NCI-H1092 treated with DMSO at 0.1 percent for 48 hours (cell line): Measurements from ENCODE around the gene LRCOL1.

Experiments used
- DNase-seq: peaks from one replicate; lab custom pipeline; 2025; lab: John Stamatoyannopoulos, UW

LRCOL1 gene

GRCh38 chr12:132582058-132582420 lies 28.3 kb downstream of the LRCOL1 start:
- no peak for DNase-seq

GRCh38 chr12:132581348-132582057 lies 28.9 kb downstream of the LRCOL1 start:
- no peak for DNase-seq

DNA sequence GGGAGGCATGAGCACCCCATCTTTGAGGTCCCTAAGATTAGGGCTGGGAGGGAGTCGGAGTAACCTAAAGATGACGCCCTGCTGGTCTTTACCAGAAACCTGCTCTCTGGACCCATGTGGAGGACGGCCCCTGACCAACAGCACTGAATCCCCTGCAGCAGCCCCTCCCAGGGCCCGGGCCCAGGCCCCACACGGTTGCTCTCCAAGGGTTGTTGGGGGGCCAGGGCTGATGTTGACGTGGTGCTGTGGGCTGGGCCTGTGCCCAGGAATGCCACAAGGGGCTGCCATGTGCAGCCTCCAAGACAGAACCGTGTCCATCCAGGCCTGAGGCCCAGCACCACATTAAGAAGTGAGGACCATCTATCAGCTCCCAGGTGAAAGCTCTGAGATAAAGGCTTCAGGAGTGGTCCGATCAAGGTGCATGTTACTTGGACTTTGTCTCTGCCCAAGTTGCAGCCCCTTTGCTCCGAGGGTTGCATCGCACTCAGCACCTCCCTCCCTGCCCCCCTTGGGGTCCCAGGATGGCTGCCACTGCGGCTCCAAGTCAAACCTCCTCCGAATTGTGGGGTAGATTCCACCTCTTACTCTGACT lies 29.6 kb downstream of the LRCOL1 start:
- DNase-seq, result no peak

DNA sequence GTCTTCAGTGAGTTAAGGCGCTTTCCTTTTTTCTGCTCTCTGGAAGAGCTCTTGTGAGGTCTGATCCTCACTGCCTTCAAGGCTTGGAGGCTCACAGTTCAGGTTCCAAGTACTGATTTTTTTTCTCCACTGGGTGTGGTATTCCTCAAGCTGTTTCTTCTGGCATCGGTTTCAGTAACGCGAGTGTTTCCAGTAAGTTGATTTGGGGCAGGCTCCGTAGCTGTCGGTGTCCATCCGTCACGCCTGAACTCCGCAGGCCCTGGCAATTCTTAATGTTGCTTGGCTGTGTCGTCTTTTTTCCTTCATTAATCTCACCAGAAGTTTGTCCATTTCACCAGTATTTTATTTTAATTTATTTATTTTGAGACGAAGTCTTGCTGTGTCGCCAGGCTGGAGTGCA lies 30.6 kb downstream of the LRCOL1 start:
- no peak for DNase-seq

- DNase-seq, result no peak
These were observed 31.6 kb downstream of the LRCOL1 start for GRCh38 chr12:132578826-132579225.

DNA sequence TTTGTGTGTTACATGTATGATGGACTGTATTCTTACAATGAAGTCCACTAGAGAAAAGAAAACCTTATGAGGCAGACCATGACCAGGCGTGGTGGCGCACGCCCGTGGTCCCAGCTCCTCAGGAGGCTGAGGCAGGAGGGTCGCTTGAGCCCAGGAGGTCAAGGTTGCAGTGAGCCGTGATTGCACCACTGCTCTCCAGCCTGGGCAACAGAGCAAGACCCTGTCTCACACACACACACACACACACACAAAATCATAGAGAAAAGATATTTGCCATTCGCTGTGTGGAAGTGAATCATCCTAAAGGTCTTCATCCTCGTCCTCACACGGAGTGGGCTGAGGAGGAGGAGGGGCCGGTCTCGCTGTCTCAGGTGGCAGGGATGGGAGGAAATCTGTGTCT lies 32.3 kb downstream of the LRCOL1 start:
- DNase-seq, result no peak

DNA sequence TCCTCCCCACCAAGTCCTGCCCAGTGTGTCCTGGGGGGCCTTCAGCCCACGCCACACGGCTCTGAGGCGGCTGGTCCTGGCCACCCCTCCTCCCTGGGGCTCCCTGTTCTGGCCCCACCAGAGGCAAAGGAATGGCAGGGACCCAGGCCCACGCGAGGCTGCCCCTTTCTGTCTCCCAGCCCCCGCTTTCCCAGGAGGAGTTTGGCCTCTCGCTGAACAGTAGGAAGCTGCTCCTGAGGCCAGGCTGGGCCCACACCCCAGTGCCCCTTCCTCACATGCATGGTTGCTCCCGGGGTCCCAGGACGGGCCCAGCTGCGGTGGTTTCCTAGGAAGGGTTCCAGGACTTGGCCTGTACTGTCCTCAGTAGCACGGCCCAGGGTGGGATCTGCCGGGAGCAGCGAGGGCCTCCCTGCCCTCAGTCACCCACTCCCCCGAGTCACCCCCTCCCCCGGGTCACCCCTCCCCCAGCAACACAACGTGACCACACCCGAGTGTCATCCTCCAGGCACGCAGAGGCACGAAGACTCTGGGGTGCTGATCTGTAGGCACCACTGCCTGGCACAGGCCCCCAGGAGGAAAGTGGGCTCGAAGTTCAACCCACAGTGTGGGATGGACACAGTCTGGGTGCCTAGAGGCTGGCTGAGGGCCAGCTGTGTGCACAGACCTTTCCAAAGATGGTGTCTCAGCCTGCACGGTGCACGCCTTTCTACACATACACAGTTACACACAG lies 33.0 kb downstream of the LRCOL1 start:
- no peak for DNase-seq

DNA sequence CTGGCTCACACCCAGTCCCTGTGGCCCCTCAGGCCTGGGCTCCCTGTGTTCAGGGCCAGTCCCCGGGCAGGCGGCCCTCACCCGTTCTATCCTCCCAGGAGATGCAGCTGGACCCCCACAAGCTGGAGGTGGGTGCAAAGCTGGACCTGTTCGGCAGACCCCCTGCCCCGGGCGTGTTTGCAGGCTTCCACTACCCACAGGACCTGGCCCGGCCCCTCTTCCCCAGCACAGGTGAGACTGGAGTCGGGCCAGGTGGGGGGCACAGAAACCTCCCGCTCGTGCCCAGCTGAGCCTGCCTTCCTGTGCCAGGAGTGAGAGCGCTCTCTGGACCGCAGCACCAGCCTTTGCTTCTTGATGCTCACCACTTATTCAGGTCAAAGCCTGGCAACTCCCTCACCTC lies 33.7 kb downstream of the LRCOL1 start:
- no peak for DNase-seq

DNA sequence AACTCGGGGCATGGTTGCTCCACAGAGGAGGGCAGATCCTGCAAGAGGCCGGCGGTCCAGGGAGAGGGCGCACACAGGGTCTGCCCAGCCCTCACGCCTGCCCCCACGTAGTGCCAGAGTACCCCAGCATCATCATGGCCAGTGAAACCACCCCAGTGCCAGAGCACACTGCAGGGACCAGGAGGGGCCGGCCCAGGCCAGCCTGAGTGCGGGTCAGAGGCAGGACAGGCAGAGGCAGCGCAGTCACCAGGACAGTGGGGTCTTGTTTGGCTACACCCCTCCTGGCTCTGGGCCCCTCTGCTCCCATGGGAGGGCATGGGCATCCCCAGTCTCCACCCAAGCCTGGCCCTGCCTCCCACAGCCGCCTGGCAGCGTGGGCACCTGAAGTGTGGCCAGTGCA lies 34.7 kb downstream of the LRCOL1 start:
- DNase-seq, result no peak

DNA sequence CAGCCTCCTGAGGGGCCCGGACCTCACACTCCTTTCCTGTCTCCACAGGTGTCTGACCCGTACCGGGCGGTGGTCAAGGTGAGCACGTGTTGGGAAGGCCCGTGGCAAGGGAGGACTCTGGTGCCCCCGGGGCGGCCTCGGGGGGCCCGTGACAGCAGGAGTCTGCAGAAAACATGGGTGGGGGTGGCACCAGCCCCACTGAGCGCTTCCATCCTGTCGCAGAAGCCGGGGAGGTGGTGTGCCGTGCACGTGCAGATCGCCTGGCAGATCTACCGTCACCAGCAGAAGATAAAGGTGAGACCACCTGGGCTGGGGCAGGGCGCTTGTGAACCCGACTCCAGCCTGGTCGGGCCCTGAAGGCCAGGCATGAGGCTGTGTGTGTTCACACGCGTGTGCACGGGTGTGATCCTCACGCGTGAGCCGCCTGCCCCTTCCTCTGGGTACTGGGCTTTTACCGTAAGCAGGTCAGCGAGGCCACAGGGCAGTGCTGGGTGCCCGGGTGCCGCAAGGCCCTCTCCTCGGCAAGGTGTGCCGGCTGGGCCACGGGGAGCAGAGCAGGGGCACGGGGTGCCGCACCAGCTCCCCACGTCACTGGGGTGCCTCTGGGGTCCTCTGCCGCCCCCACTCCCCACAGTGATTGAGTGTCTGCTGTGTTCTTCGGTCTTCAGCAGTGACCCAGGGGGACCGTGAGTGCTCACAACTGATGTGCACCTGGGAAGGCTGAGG lies 35.9 kb downstream of the LRCOL1 start:
- no peak for DNase-seq

DNA sequence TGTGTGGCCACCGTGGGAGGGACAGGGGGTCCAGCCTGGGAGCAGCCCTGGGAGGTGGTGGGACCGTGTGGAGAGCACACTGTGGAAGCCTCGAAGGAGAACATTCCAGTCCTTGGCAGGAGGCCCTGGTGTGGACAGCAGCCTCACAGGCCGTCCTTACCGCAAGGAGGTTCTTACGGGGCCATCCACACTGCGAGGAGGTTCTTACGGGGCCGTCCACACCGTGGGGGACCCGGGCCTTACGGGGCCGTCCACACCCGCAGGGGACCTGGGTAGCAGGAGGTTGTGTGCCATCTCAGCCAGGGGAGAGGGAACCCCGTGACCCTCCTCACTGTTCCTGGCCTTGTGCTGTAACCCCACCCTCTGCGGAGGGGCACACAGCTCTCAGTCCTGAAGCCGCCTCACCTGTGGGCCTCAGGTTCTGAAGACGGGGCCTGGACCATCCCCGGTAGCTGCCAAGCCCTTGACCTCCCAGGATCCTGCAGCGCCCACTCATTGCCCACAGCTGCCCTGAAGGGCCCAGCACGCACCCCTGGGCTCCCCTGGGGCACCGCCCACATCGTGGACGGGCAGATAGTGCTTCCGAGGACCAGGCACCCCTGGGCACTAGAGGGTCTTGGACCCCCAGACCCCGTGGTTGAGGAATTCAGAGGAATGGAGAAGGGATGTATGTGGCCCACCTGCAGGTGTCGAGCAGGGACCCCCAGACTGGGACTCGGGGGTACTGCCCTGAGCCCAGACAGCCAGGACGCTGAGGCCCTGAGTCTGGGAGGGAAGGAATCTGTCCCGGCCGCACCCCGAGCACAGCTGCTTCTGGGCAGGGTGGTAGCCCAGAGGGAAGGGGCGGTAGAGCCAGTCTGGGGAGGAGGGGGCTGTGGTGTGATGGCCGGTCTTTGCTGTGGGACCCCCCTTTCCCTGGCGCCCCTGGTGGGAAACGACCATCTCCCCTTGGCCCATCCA lies 37.3 kb downstream of the LRCOL1 start:
- DNase-seq, result no peak

GRCh38 chr12:132572106-132572505 lies 38.3 kb downstream of the LRCOL1 start:
- DNase-seq, result no peak

- no peak for DNase-seq
These were observed 38.8 kb downstream of the LRCOL1 start for GRCh38 chr12:132571598-132571997.

- DNase-seq, result no peak
These were observed 39.3 kb downstream of the LRCOL1 start for GRCh38 chr12:132571051-132571450.

DNA sequence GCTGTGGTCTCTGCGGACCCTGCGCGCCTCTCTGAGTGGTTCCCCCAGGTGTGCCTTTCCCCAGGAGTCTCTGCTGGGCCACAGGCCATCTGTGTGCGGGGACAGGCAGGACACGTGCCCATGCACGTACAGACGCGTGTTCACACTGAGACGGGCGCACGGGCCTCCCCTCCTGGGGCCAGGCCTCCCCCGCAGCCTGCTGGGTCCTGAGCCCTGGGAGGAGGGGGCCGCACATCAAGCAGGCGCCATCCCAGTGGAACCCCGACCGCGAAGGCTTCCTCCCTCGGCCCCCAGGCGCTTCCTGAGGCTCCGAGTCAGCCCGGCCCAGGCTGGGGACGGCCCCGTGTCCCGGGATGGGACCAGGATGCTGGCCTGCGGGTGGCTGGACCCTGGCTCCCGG lies 39.7 kb downstream of the LRCOL1 start:
- no peak for DNase-seq

DNA sequence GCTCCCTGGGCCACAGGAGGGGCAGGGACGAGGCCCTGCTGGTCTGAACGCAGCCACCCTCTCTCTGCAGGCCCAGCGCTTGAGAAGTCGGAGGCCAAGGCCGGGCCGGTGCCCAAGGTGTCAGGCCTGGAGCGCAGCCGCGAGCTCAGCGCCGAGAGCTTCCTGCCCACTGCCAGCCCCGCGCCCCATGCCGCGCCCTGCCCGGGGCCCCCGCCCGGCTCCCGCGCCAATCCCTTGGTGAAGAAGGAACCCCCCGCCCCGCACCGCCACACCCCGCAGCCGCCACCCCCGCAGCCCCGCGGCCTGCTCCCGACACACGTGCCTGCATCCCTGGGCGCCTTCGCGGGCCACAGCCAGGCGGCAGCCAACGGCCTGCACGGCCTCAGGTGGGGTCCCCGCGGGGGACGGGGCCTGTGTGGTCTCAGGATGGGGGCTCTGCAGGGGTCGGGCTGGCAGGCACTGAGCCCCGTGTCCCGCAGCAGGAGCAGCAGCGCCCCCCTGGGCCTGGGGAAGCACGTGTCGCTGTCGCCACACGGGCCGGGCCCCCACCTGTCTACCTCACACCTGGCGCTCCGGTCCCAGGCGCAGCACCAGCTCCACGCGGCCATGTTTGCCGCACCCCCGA lies 40.4 kb downstream of the LRCOL1 start:
- no peak for DNase-seq

DNA sequence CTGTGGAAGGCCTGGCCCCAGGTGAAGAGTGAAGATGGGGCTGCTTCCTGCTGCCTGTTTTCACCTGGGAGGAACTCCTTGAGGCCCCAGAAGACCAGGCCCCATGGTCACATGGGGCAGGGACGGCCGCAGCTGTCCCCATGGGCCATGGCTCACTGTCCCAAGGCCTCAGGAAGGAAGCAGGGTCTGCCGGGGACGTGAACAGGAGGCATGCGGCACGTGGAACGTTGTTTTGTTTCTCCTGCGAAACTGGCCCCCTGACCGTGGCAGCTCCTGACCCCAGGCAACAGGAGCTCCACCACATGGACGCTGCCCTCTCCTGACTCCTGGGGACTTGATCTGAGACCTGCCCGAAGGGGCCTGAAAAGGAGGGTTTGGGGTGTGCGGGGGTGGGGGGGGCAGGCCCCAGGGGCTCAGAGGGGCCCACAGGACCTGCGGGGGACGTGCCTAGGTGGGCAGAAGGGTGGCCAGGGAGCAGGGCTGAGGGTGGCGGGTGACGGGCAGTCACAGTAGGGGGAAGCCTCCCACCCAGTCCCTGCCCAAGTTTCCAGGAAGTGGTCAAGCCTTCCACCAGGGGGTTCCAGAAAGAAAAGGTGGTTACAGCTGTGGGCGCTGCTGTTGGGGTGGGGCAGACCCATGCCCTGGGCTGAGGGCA lies 41.4 kb downstream of the LRCOL1 start:
- DNase-seq, result no peak

DNA sequence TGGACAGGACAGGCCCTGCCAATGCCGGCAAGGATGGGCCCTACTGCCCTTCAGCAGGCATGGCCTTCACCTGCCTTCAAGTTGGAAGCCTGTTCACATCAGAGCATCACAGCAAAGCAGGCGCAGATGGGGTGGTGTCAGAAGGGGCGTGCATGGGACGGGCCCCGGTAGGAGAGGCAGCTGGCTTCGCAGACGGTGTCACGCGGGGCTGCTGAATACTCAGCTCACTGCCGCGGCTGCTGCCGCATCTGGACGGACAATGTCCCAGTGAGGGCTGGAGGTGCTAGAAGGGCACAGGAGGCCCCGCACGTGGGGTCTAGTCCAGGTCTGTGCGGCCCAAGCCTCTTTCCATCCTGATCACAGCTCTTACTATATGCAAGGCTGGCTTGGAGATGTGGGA lies 42.1 kb downstream of the LRCOL1 start:
- DNase-seq, result no peak

- DNase-seq, result no peak
These were observed 43.8 kb downstream of the LRCOL1 start for GRCh38 chr12:132566516-132567131.

DNA sequence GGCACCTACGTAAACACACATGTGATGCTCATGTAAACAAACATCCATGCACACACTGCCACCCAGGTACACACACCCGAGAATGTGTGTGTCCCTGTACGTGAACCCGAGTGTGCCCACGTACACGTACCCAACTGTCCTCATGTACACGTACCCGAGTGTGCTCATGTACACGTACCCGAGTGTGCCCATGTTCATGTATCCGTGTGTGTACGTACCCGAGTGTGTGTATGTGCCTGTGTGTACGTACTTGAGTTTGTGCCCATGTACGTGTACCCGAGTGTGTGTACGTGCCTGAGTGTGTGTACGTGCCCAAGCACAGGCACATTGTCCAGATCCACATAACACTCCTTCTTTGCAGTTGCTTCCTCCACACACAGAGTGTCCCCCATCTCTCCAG lies 45.0 kb downstream of the LRCOL1 start:
- DNase-seq, result no peak
